HepG2 (cell line): ENCODE measurements around the gene ACSM2A. TPM values are rescaled to one million over a fixed set of nuclear protein-coding genes. Genes with fewer than 3 reads are reported as not detected.

Experiments
- HNF4A ChIP-seq: sonication (generic); formaldehyde crosslinking; IDR thresholded peaks from 2 replicates; pipeline ENCODE4 v1.4.0; 2020; ENCODE audit warnings: missing genetic modification reagents
- STAT6 ChIP-seq: sonication (generic); formaldehyde crosslinking; IDR thresholded peaks from 2 replicates; pipeline ENCODE4 v1.4.0; 2020; ENCODE audit warnings: missing genetic modification reagents, mild to moderate bottlenecking, borderline replicate concordance
- TFAP4 ChIP-seq: sonication (generic); IDR thresholded peaks from 2 replicates; pipeline ENCODE4 v1.6.1; 2016; ENCODE audit warnings: low read depth, borderline replicate concordance
- ZNF318 ChIP-seq: sonication (generic); formaldehyde crosslinking; IDR thresholded peaks from 2 replicates; pipeline ENCODE4 v1.4.0; 2020; ENCODE audit warnings: mild to moderate bottlenecking, missing genetic modification reagents
- ZNF691 ChIP-seq: sonication (generic); formaldehyde crosslinking; IDR thresholded peaks from 2 replicates; pipeline ENCODE4 v1.4.0; 2020; ENCODE audit warnings: missing genetic modification reagents, low read depth, mild to moderate bottlenecking, borderline replicate concordance
- polyA plus RNA-seq, 8 experiments: library from polyadenylated mRNA; depleted of rRNA in 3 of 8; stranded (reverse) in 7 of 8; unstranded in 1 of 8; fragments of >200 nt; fragmentation: Illumina TruSeq in 4 of 8; extraction: Trizol in 4 of 8; gene quantifications; 2 replicates each; pipeline versions ENCODE4 v1.2.1 to v1.2.3, GENCODE V29; 2011 to 2016; ENCODE audit warnings: low read depth in 4 of 8, missing spikeins in 1 of 8, mixed read lengths in 1 of 8; ENCODE audit not compliant: insufficient read depth in 1 of 8
- total RNA-seq, 5 experiments: library from RNA; depleted of rRNA; stranded (reverse); fragments of >200 nt; fragmentation: Illumina TruSeq; extraction: Trizol; gene quantifications; 2 replicates each; pipeline ENCODE4 v1.2.3, GENCODE V29; 2016; ENCODE audit warnings: low read depth in 1 of 5

ACSM2A gene
- total and polyA plus RNA-seq, 2 of the 13 experiments (the other 11 are each of a cell fraction or from before 2014, with no cell fraction given) = 11.4 to 16.3 TPM

GRCh38 chr16:20424129-20424866, 27.0 kb upstream of the ACSM2A start (continued):
- TF ChIP-seq ZNF318 (CRISPR knock-in tag) (0 out of 2 replicates have a peak, but pooled peaks have one; percentile 45), TFAP4 (peak; percentile 78; the same call in 1 of the 2 replicates), STAT6 (CRISPR knock-in tag) (peak; percentile 72; the same call in 1 of the 2 replicates), ZNF691 (CRISPR knock-in tag) (peak; percentile 72; the same call in 1 of the 2 replicates), HNF4A (CRISPR knock-in tag) (peak; percentile 99)
